Stimulated activated CD4-positive, alpha-beta T cell treated with anti-CD3 and anti-CD28 coated beads, Interleukin-4, amount 100 ng/mL, for 24 hours (primary cell): Measurements from ENCODE around the gene CCDC80.
A peak's percentile ranks its signal among the peaks of the same experiment; 100 is the strongest.

Source experiments
- DNase-seq: peaks from one replicate; pipeline ENCODE4 v3.0.0-alpha.2; 2020

The CCDC80 gene

GRCh38 chr3:112654979-112655378 is 14.0 kb upstream of the CCDC80 start:
- DNase-seq: no peak

- no peak for DNase-seq
Observed at GRCh38 chr3:112654492-112654891, 13.5 kb upstream of the CCDC80 start.

GRCh38 chr3:112653881-112654300 is 12.9 kb upstream of the CCDC80 start:
- DNase-seq: no peak

GRCh38 chr3:112653209-112653871 is 12.4 kb upstream of the CCDC80 start:
- DNase-seq: no peak

- DNase-seq: no peak
Observed at GRCh38 chr3:112651516-112651915, 10.6 kb upstream of the CCDC80 start.

GRCh38 chr3:112651071-112651470 is 10.1 kb upstream of the CCDC80 start:
- DNase-seq: no peak

GRCh38 chr3:112650482-112650881 is 9.5 kb upstream of the CCDC80 start:
- DNase-seq: no peak

- no peak for DNase-seq
Observed at GRCh38 chr3:112649478-112649735, 8.5 kb upstream of the CCDC80 start.

- no peak for DNase-seq
Observed at GRCh38 chr3:112647122-112647521, 6.2 kb upstream of the CCDC80 start.

- DNase-seq: no peak
Observed at GRCh38 chr3:112646623-112647022, 5.7 kb upstream of the CCDC80 start.

- DNase-seq: no peak
Observed at GRCh38 chr3:112644453-112644852, 3.5 kb upstream of the CCDC80 start.

- no peak for DNase-seq
Observed at GRCh38 chr3:112643621-112644240, 2.8 kb upstream of the CCDC80 start.

- peak; percentile 87 for DNase-seq
Observed at GRCh38 chr3:112642912-112643506, 2.1 kb upstream of the CCDC80 start.

- no peak for DNase-seq
Observed at GRCh38 chr3:112640276-112640929, 540 bp downstream of the CCDC80 start.

GRCh38 chr3:112639455-112640225 is 1.3 kb downstream of the CCDC80 start:
- DNase-seq: no peak

GRCh38 chr3:112638327-112639020 is 2.5 kb downstream of the CCDC80 start:
- no peak for DNase-seq

- no peak for DNase-seq
Observed at GRCh38 chr3:112637700-112638099, 3.2 kb downstream of the CCDC80 start.

GRCh38 chr3:112635674-112636073 is 5.3 kb downstream of the CCDC80 start:
- no peak for DNase-seq

- no peak for DNase-seq
Observed at GRCh38 chr3:112634786-112635541, 6.0 kb downstream of the CCDC80 start.

GRCh38 chr3:112633757-112634156 is 7.2 kb downstream of the CCDC80 start:
- DNase-seq: no peak

- DNase-seq: no peak
Observed at GRCh38 chr3:112633191-112633590, 7.8 kb downstream of the CCDC80 start.

- no peak for DNase-seq
Observed at GRCh38 chr3:112632596-112632995, 8.3 kb downstream of the CCDC80 start.
